Stimulated activated CD4-positive, alpha-beta T cell treated with anti-CD3 and anti-CD28 coated beads, TNF-alpha, amount 100 ng/mL, for 48 hours (primary cell): ENCODE results near the gene SLC6A17.

Experiments used
- DNase-seq, 3 donors: peaks; one replicate each; pipeline ENCODE4 v3.0.0-alpha.2; 2020; ENCODE audit warnings: low read depth in 3 of 3

The SLC6A17 gene

DNA sequence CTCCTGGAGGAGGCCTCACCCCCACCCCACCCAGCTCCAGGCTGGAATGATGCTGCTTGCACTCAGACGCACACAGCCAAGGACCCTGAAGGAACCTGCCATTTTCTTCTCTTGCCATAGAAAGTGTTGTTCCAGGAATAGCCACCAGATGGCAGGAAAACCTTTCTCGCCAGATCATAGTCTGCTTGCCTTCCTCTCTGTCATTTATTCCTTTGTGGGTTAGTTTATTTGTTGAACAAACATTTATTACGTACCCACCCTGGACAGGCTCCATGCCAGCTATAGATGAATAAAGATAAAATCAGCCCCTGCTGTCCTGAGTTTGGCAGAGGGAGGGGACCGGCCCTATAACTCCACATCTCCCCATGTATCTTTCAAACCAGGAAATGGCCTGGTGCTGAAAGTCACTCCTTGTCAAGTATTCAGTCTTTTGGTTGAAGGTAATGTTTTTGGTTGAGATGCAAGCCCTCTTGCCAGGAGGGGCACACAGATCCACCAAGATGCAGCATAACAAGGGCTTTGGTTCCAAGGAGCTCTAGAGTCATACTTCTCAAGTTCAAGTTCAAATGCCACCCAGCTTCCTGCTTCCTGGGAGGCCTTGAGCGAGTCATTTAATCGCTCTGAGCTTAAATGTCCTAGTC lies 52.8 kb downstream of the SLC6A17 start:
- peak in 2 of 3 donors; percentile 57 to 68 for DNase-seq

GRCh38 chr1:110205156-110205555 lies 54.9 kb downstream of the SLC6A17 start:
- DNase-seq, result no peak

- no peak for DNase-seq
Observed at GRCh38 chr1:110205591-110206155, 55.4 kb downstream of the SLC6A17 start.

DNA sequence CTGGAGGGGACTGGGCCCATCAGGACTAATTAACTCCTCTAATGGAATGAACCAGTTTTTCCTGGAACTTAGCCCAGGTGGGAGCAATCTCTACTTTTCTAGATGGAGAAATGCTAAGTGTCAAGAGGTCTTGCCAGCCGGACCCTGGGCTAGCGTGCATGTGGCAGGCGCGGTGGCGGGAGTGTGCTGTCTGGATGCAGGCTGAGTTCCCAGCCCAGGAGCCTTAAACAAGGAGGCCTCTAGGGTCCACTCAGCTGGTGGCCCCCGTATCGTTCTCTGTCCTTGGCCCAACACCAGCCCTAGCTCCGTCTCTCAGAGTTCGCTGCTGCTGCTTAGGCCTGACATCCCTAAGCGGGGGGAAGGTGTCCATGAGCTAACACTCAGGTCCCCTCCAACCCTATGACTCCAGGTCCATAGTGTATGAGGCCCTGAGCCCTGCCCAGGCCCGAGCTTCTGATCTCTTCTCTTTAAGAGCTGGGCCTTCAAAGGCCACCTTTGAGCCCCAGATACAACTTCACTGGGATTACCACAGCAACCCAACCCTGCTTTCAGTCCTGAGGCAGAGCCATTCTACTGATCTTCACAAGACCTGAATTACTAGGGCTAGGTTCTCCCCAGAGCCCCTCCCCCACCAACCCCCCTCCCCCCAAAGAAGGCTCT lies 56.1 kb downstream of the SLC6A17 start:
- no peak for DNase-seq

DNA sequence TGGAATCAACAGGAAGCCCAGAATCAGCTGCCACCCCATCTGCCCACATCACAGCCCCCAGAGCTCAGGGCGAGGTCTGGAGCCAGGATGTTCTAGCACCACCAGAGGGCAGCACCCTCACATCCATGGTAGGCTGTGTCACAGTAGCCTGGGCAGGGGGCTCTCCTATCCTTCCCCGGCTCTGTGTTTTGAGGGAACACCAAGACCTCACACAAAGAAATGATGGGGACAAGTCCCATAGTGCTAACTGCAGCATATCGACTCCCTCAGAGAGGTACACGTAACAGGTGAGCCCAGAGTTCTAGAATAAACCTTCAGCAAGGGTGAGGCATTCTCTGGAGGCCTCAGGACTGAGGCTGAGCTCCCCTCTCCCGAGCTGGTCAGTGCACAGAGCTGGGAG lies 57.5 kb downstream of the SLC6A17 start:
- peak; percentile 46 to 79 (median 66) for DNase-seq

- no peak for DNase-seq
Observed at GRCh38 chr1:110208916-110209645, 58.8 kb downstream of the SLC6A17 start.

DNA sequence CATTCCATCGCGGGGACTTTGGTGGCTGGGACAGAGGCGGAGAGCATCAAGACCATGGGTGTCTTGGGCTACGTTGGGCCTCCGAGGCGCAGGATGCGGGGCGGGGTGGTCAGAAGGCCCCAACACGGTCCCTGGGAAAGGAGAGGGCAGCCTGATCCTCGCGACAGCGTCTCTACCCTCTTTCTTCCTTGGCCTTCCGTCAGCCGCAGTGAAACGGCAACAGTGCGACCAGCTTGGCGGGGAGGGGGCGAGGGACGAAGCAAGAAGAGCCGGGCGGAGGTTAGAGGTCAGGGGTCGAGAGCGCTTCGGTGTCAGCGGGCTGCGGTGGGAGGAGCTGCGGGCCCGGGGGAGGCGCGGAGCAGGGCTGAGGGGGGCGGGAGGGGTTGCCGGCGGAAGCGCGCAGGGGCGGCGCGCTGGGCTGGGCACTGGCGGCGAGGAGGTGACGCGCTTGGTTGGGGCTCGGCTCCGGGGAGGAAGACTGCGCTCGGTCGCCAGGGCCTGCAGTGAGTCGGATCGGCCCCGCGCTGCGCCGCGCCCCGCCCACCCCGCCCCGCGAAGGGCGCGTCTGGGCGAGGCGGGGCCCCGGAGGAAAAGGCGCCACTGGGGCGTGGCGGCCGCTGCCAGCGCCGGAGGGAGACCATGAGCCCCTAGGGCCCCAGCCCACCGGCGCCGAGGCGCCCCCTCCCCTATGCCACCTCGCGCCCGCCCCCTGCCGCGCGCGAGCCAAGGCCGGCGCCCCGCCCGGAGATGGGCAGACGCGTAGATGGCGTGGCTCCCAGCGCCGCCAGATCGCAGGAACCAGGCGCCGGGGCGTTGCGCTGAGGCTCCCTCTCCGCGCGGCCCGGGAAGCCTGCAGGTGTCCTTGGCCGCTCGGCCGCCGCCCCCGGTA lies 59.7 kb downstream of the SLC6A17 start, which contains the start of gene KCNC4:
Gene KCNC4, plus strand, starts transcription at position 600 of the 889 bp plus-strand sequence. CDS start 1,186 bp downstream, outside the sequence.
- DNase-seq, result peak; percentile 68 to 86 (median 83)

GRCh38 chr1:110210604-110211495 lies 60.6 kb downstream of the SLC6A17 start:
- peak in 1 of 3 donors; percentile 40 for DNase-seq

- DNase-seq, result no peak
Observed at GRCh38 chr1:110211496-110212168, 61.3 kb downstream of the SLC6A17 start.

- no peak for DNase-seq
Observed at GRCh38 chr1:110212169-110213142, 62.2 kb downstream of the SLC6A17 start.

DNA sequence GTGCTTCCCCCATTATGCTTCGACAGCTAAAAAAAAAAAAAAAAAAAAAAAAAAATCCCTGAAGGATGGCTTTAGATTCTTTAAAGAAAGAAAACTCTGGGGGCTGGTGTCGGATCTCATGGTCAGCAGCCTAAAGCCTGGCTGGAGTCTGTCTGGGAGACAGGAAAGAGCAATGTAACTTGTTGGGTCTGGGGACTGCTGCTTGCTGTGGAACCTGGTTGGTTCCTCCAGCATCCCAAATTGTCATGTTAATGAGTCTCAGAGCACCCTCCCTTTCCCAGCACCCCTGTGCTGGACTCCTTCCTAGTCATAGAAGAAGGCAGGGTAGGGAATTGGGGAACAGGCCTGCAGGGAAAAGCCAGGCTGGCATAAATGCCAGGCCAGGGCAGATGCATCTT lies 62.8 kb downstream of the SLC6A17 start:
- no peak for DNase-seq

DNA sequence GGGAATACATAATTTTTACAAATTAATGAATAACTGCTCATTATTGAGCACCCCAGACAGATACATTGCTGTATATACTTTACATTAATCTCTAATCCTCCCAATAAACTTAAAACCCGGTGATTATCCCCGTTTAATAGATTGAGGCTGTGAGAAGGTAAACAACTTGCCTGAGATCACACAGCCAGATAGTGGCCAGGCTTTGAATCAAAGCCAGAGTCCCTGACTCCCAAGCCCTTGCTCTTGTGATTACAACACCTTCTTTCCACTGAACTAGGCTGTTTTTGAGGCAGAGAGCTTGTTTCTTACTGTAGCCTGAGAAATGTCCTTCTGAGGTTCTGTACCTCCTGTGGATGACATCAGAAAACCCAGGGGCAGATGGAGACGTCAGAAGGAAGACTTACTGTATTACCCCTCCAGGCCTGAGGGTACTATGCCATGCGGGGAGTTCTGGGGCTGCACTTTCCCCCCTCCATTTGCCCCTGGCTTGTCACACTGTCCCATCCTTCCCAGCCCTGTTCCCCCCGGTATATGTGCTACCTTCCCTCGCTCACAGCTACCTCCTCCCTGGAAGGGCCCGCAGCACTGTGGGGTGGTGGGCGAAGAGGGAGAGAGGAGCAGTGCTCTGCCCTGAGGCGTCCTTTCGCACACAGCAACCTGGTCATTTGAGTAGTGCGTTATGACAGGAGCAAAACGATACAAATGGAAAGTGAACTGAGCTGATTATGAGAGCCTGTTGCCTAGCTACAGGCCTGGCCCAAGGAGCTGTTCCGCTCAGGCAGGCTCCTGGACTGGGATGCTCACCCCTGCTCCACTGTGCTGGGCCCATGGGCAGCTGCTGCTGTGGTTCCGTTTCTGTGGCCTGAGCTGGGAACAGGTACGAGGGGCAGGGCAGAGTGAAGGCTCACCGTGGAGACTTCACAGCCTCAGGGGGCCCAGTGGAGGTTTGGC lies 64.4 kb downstream of the SLC6A17 start:
- DNase-seq, result no peak

DNA sequence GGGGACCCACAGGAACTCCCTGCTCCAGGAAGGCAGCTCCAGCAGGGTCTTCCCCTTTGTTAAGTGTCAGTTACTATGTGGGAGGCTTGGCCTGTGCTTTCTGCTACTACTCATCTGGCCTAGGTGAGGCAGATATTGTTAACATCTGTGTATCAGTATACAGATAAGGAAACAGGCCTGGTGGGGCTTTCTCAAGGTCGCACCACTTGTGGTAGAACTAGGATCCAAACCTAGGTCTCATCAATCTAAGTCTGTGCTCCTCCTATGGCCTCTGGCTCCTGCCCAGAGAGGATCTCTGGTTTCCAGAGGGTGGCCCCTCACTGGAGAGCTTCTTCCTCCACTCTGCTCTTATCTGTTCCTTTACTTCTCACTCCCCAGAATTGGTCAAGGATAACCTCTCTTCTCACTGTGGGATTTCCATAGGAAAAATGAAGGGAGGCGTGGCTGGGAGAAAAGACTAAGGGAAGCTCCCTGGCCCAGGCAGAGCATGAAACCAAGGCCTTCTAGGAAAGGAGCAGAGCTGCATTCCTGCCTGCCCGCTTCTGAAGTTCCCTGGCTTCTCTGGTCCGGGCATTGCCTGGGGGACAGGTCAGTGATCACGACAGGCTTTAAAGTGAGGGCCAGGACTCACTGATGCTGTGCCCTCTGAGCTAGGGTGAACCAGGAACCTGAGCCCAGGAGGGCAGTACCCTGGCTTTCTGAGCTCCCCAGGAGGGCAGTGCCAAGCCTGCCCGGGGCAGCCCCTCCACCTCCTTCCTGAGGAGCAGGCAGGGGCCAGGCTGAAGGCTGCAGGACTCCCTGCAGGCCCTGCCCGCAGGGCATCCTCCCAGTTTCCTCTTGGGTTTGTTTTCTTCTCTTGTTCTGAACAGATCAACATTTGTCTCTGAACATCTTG lies 65.6 kb downstream of the SLC6A17 start:
- DNase-seq, result no peak

DNA sequence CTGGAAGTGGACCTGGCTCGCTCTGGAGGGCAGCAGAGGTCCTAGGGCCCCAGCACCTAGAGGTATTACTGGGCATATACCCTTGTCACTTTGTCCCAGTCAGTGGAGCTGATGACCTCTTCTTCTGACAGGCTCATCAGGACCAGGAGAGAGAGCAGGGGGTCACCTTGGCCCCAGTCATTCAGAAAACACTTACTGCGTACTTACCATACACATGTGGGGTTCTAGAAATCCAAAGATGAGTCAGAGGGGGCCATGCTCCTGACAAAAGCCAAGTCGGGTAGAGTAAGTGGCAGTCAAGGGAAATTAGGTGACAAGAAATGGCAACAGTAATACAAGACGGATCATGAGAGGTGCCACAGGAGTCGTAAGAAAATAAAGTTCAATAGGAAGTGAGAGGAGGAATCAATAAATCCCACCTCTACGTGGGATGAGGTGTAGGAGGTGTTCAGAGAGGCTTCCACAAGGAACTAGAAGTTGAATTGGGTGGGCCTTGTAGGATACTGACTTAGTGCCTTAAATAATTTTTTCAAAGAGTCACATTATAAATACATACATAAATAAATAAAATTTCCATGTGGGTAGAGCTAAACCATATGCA lies 66.7 kb downstream of the SLC6A17 start:
- no peak for DNase-seq

- no peak for DNase-seq
Observed at GRCh38 chr1:110218137-110218536, 67.8 kb downstream of the SLC6A17 start.

- DNase-seq, result no peak
Observed at GRCh38 chr1:110218739-110219138, 68.4 kb downstream of the SLC6A17 start.
